ENCODE data around the gene LRRC8D.
"Not testable (repeated sequence)": the region's sequence is repeated elsewhere in the genome, so short reads cannot be mapped to it uniquely, and the experiment has no call there.

- TF ChIP-seq CTCF, POLR2A, EP300 (IDR thresholded peaks at IDR 0.05): not testable (repeated sequence)
Observed at GRCh38 chr1:89924075-89924474, 103.2 kb downstream of the LRRC8D start.

Data from stomach (tissue), 4 donors.